Activated naive CD8-positive, alpha-beta T cell treated with anti-CD3 and anti-CD28 coated beads, Interleukin-2, amount 50 U/mL, for 24 hours (primary cell): ENCODE results near the gene SCYL1.

ENCODE experiments used
- ATAC-seq: fragments of 150-1000 bp; cut with Tn5 transposase; one replicate; pipeline ENCODE4 v1.10.0; 2021
- DNase-seq: peaks from one replicate; pipeline ENCODE4 v3.0.0; 2021
- H3K27ac Mint-ChIP-seq: one replicate; pipeline ENCODE4 v1.8.0; 2021; ENCODE audit warnings: mild to moderate bottlenecking, mixed read lengths
- H3K27me3 Mint-ChIP-seq: one replicate; pipeline ENCODE4 v1.8.0; 2021; ENCODE audit warnings: mixed read lengths
- H3K36me3 Mint-ChIP-seq: one replicate; pipeline ENCODE4 v1.8.0; 2021; ENCODE audit warnings: low read depth, mixed read lengths
- H3K4me1 Mint-ChIP-seq: one replicate; pipeline ENCODE4 v1.8.0; 2021; ENCODE audit warnings: mixed read lengths
- H3K4me3 Mint-ChIP-seq: one replicate; pipeline ENCODE4 v1.8.0; 2021; ENCODE audit warnings: mild to moderate bottlenecking, moderate library complexity, mixed read lengths
- H3K9me3 Mint-ChIP-seq: one replicate; pipeline ENCODE4 v1.8.0; 2021; ENCODE audit warnings: mixed read lengths

The SCYL1 gene

GRCh38 chr11:65524741-65525545 lies at the start of gene SCYL1:
Gene SCYL1 (plus strand): TSS chr11:65525083. CDS start chr11:65525154, 71 bp downstream.
- Mint-ChIP-seq H3K9me3 (no peaks in the 10 kb centered on the region), H3K4me1 (peaks cover 50% of the 10 kb centered on the region), H3K4me3 (peak within 1 kb of the TSS; percentile 87), H3K27me3 (no peaks in the 10 kb centered on the region), H3K36me3 (peaks cover 7% of the 10 kb centered on the region), H3K27ac (peak within 1 kb of the TSS; percentile 75)
- ATAC-seq = peak; percentile 71
- peak; percentile 84 for DNase-seq

GRCh38 chr11:65476632-65477148 lies 48.2 kb upstream of the SCYL1 start:
- Mint-ChIP-seq H3K27ac (peak overlapping the region; percentile 99), H3K4me3 (peak overlapping the region; percentile 98), H3K36me3 (peaks cover 7% of the 10 kb centered on the region), H3K4me1 (peaks cover 49% of the 10 kb centered on the region), H3K9me3 (no peaks in the 10 kb centered on the region), H3K27me3 (no peaks in the 10 kb centered on the region)
- DNase-seq = no peak
- ATAC-seq = no peak

- Mint-ChIP-seq H3K9me3 (no peaks in the 10 kb centered on the region), H3K27me3 (no peaks in the 10 kb centered on the region), H3K4me3 (peak overlapping the region; percentile 98), H3K36me3 (peaks cover 7% of the 10 kb centered on the region), H3K4me1 (peaks cover 44% of the 10 kb centered on the region), H3K27ac (peak overlapping the region; percentile 99)
- peak; percentile 97 for DNase-seq
- peak; percentile 80 for ATAC-seq
Measured at GRCh38 chr11:65477149-65477965, 47.5 kb upstream of the SCYL1 start.

- H3K9me3 Mint-ChIP-seq = no peaks in the 10 kb centered on the region
- H3K4me3 Mint-ChIP-seq = no peak overlapping the region
- DNase-seq (no peak), ATAC-seq (no peak)
- H3K36me3 Mint-ChIP-seq = peaks cover 7% of the 10 kb centered on the region
- no peaks in the 10 kb centered on the region for H3K27me3 Mint-ChIP-seq
- H3K4me1 Mint-ChIP-seq = peaks cover 38% of the 10 kb centered on the region
- H3K27ac Mint-ChIP-seq = peak overlapping the region; percentile 42
Measured at GRCh38 chr11:65478388-65479183, 46.3 kb upstream of the SCYL1 start.

- no peak overlapping the region for H3K4me3 Mint-ChIP-seq
- H3K4me1 Mint-ChIP-seq = peaks cover 41% of the 10 kb centered on the region
- DNase-seq = no peak
- H3K36me3 Mint-ChIP-seq = peaks cover 7% of the 10 kb centered on the region
- H3K9me3 Mint-ChIP-seq = no peaks in the 10 kb centered on the region
- peak overlapping the region; percentile 52 for H3K27ac Mint-ChIP-seq
- no peak for ATAC-seq
- H3K27me3 Mint-ChIP-seq = no peaks in the 10 kb centered on the region
Measured at GRCh38 chr11:65479184-65480145, 45.4 kb upstream of the SCYL1 start.

- Mint-ChIP-seq H3K9me3 (no peaks in the 10 kb centered on the region), H3K4me1 (peaks cover 44% of the 10 kb centered on the region), H3K27me3 (no peaks in the 10 kb centered on the region), H3K36me3 (no peaks in the 10 kb centered on the region), H3K4me3 (no peak overlapping the region), H3K27ac (no peak overlapping the region)
- ATAC-seq (no peak), DNase-seq (no peak)
Measured at GRCh38 chr11:65482306-65482850, 42.5 kb upstream of the SCYL1 start.

- DNase-seq = no peak
- no peak overlapping the region for H3K27ac Mint-ChIP-seq
- no peaks in the 10 kb centered on the region for H3K36me3 Mint-ChIP-seq
- peaks cover 47% of the 10 kb centered on the region for H3K4me1 Mint-ChIP-seq
- H3K4me3 Mint-ChIP-seq = no peak overlapping the region
- H3K9me3 Mint-ChIP-seq = no peaks in the 10 kb centered on the region
- no peak for ATAC-seq
- H3K27me3 Mint-ChIP-seq = no peaks in the 10 kb centered on the region
Measured at GRCh38 chr11:65485920-65486219, 39.0 kb upstream of the SCYL1 start.

GRCh38 chr11:65486570-65487466 lies 38.1 kb upstream of the SCYL1 start:
- ATAC-seq (no peak), DNase-seq (no peak)
- Mint-ChIP-seq H3K4me3 (no peak overlapping the region), H3K9me3 (no peaks in the 10 kb centered on the region), H3K36me3 (no peaks in the 10 kb centered on the region), H3K4me1 (peaks cover 54% of the 10 kb centered on the region), H3K27ac (peak overlapping the region; percentile 87), H3K27me3 (no peaks in the 10 kb centered on the region)

GRCh38 chr11:65487467-65488272 lies 37.2 kb upstream of the SCYL1 start:
- peak overlapping the region; percentile 87 for H3K27ac Mint-ChIP-seq
- DNase-seq (no peak), ATAC-seq (peak; percentile 41)
- peaks cover 59% of the 10 kb centered on the region for H3K4me1 Mint-ChIP-seq
- H3K36me3 Mint-ChIP-seq = no peaks in the 10 kb centered on the region
- H3K9me3 Mint-ChIP-seq = no peaks in the 10 kb centered on the region
- no peaks in the 10 kb centered on the region for H3K27me3 Mint-ChIP-seq
- no peak overlapping the region for H3K4me3 Mint-ChIP-seq

- peaks cover 67% of the 10 kb centered on the region for H3K4me1 Mint-ChIP-seq
- no peak for ATAC-seq
- peak overlapping the region; percentile 87 for H3K27ac Mint-ChIP-seq
- DNase-seq = no peak
- H3K27me3 Mint-ChIP-seq = no peaks in the 10 kb centered on the region
- no peak overlapping the region for H3K4me3 Mint-ChIP-seq
- H3K36me3 Mint-ChIP-seq = no peaks in the 10 kb centered on the region
- no peaks in the 10 kb centered on the region for H3K9me3 Mint-ChIP-seq
Measured at GRCh38 chr11:65488273-65489034, 36.4 kb upstream of the SCYL1 start.

GRCh38 chr11:65489035-65489705 lies 35.7 kb upstream of the SCYL1 start:
- no peak for ATAC-seq
- H3K4me1 Mint-ChIP-seq = peaks cover 72% of the 10 kb centered on the region

More at GRCh38 chr11:65489035-65489705, 35.7 kb upstream of the SCYL1 start:
- Mint-ChIP-seq H3K9me3 (no peaks in the 10 kb centered on the region), H3K27me3 (no peaks in the 10 kb centered on the region), H3K4me3 (no peak overlapping the region), H3K36me3 (no peaks in the 10 kb centered on the region), H3K27ac (no peak overlapping the region)
- no peak for DNase-seq
